A549 (cell line): ENCODE results near the gene LMF1. TPM values are rescaled to one million over a fixed set of nuclear protein-coding genes. Genes with fewer than 3 reads are reported as not detected.

Experiments used
- ATAC-seq, 2 experiments: fragments of 200-7000 bp in 1 of 2; fragments of >200 bp in 1 of 2; cut with Nextera tagmentation in 1 of 2; cut with Tn5 transposase in 1 of 2; 3 replicates each; pipeline versions ENCODE4 v1.8.0 to v1.9.1; 2018 to 2020; ENCODE audit warnings: mild to moderate bottlenecking in 1 of 2, moderate library complexity in 1 of 2
- CTCF ChIA-PET: fragments of 300-600 bp; sonication (Branson Sonifier 250); formaldehyde crosslinking; extraction: SDS; loops from one replicate; lab custom pipeline; 2021; ENCODE audit warnings: antibody characterized with exemption, inconsistent platforms; lab: Yijun Ruan, JAX
- POLR2A ChIA-PET: fragments of 350-600 bp; formaldehyde crosslinking; extraction: SDS; loops from one replicate; lab custom pipeline; 2021; ENCODE audit warnings: antibody characterized with exemption, inconsistent platforms; lab: Yijun Ruan, JAX
- DNase-seq, 2 experiments: peaks; one replicate each; pipeline versions ENCODE4 v3.0.0 to v3.0.0-alpha.2; 2011 to 2016; ENCODE audit warnings: low read depth in 1 of 2, low spot score in 1 of 2
- FAIRE-seq: peaks from 2 replicates; lab custom pipeline; 2011; peaks lifted over from hg19 to GRCh38; lab: Jason Lieb, UNC
- H3K27ac ChIP-seq, 2 experiments: fragments of >200 bp; sonication (Bioruptor Twin); formaldehyde crosslinking; 3 replicates each; pipeline ENCODE4 v1.5.1; 2016 to 2017
- H3K4me1 ChIP-seq: fragments of >200 bp; sonication (Bioruptor Twin); formaldehyde crosslinking; 3 replicates; pipeline ENCODE4 v1.6.1; 2016
- H3K4me2 ChIP-seq: fragments of >200 bp; sonication (Bioruptor Twin); formaldehyde crosslinking; 3 replicates; pipeline ENCODE4 v1.6.1; 2016
- H3K4me3 ChIP-seq: fragments of >200 bp; sonication (Bioruptor Twin); formaldehyde crosslinking; 3 replicates; pipeline ENCODE4 v1.5.1; 2016
- H3K9me3 ChIP-seq: fragments of >200 bp; sonication (Bioruptor Twin); formaldehyde crosslinking; 3 replicates; pipeline ENCODE4 v1.6.1; 2016
- CBX2 ChIP-seq: fragments of 200-600 bp; sonication (generic); IDR thresholded peaks from 2 replicates; pipeline ENCODE4 v1.6.1; 2016; ENCODE audit warnings: low read depth, mild to moderate bottlenecking, borderline replicate concordance
- CBX8 ChIP-seq: fragments of 200-600 bp; sonication (generic); IDR thresholded peaks from 2 replicates; pipeline ENCODE4 v1.6.1; 2016
- EHF ChIP-seq: fragments of 250-450 bp; sonication (Bioruptor Pico); IDR thresholded peaks from 2 replicates; pipeline ENCODE4 v1.5.0; 2020; ENCODE audit warnings: mild to moderate bottlenecking
- ELK1 ChIP-seq: fragments of 150-350 bp; IDR thresholded peaks from 2 replicates; pipeline ENCODE4 v1.6.1; 2014; ENCODE audit warnings: low read depth, mild to moderate bottlenecking, low read length
- EP300 ChIP-seq, 2 experiments: fragments of >200 bp; sonication (Bioruptor Twin); formaldehyde crosslinking; IDR thresholded peaks; 2 replicates in 1 of 2; 3 replicates in 1 of 2; pipeline ENCODE4 v1.6.1; 2016 to 2017
- FOXS1 ChIP-seq: fragments of 250-450 bp; sonication (Bioruptor Pico); IDR thresholded peaks from 2 replicates; pipeline ENCODE4 v1.5.0; 2020; ENCODE audit warnings: mild to moderate bottlenecking, moderate library complexity
- GATA3 ChIP-seq: IDR thresholded peaks from 2 replicates; pipeline ENCODE4 v1.6.1; 2012; ENCODE audit warnings: borderline replicate concordance
- HDAC2 ChIP-seq: fragments of 200-600 bp; sonication (generic); IDR thresholded peaks from 2 replicates; pipeline ENCODE4 v1.6.1; 2016
- JUN ChIP-seq, 2 experiments: fragments of >200 bp; sonication (Bioruptor Twin); formaldehyde crosslinking; IDR thresholded peaks; 2 replicates in 1 of 2; 3 replicates in 1 of 2; pipeline ENCODE4 v1.6.1; 2016 to 2017
- MAFK ChIP-seq: fragments of 450-650 bp; IDR thresholded peaks from 2 replicates; pipeline ENCODE4 v1.6.1; 2014; ENCODE audit not compliant: partially characterized antibody
- MAZ ChIP-seq: fragments of 150-350 bp; IDR thresholded peaks from 2 replicates; pipeline ENCODE4 v1.6.1; 2014; ENCODE audit warnings: antibody characterized with exemption, low read depth, low read length, borderline replicate concordance
- NR3C1 ChIP-seq: fragments of >200 bp; sonication (Bioruptor Twin); formaldehyde crosslinking; IDR thresholded peaks from 3 replicates; pipeline ENCODE4 v1.6.1; 2017
- RAD21 ChIP-seq, 2 experiments: fragments of >200 bp in 1 of 2; sonication (Bioruptor Twin) in 1 of 2; formaldehyde crosslinking in 1 of 2; IDR thresholded peaks in 1 of 2; conservative IDR thresholded peaks in 1 of 2; 2 replicates in 1 of 2; 3 replicates in 1 of 2; pipeline ENCODE4 v1.6.1; 2012 to 2018; ENCODE audit warnings: inconsistent platforms in 1 of 2
- RCOR1 ChIP-seq: fragments of 150-350 bp; IDR thresholded peaks from 2 replicates; pipeline ENCODE4 v1.6.1; 2014; ENCODE audit warnings: antibody characterized with exemption, low read length, low read depth
- REST ChIP-seq: fragments of 200-600 bp; sonication (generic); IDR thresholded peaks from 2 replicates; pipeline ENCODE4 v1.6.1; 2016; ENCODE audit warnings: antibody characterized with exemption, mild to moderate bottlenecking, moderate library complexity
- RFX5 ChIP-seq: fragments of 450-650 bp; IDR thresholded peaks from 2 replicates; pipeline ENCODE4 v1.7.1; 2014; ENCODE audit warnings: antibody characterized with exemption, mild to moderate bottlenecking, moderate library complexity
- SMC3 ChIP-seq: fragments of >200 bp; sonication (Bioruptor Twin); formaldehyde crosslinking; IDR thresholded peaks from 3 replicates; pipeline ENCODE4 v1.6.1; 2018; ENCODE audit warnings: inconsistent platforms
- SREBF2 ChIP-seq: fragments of 450-650 bp; IDR thresholded peaks from 2 replicates; pipeline ENCODE4 v1.6.1; 2014; ENCODE audit warnings: mild to moderate bottlenecking, moderate library complexity
- TFCP2L1 ChIP-seq: fragments of 250-450 bp; sonication (Bioruptor Pico); IDR thresholded peaks from 2 replicates; pipeline ENCODE4 v1.5.0; 2021; ENCODE audit warnings: mild to moderate bottlenecking
- TP53 ChIP-seq: fragments of 250-450 bp; sonication (Bioruptor Pico); IDR thresholded peaks from 2 replicates; pipeline ENCODE4 v1.5.0; 2021; ENCODE audit warnings: mild to moderate bottlenecking, moderate library complexity
- ZC3H11A ChIP-seq: fragments of 450-650 bp; IDR thresholded peaks from 2 replicates; pipeline ENCODE4 v1.6.1; 2014; ENCODE audit warnings: antibody characterized with exemption, mild to moderate bottlenecking
- ZFP36 ChIP-seq: fragments of 450-650 bp; IDR thresholded peaks from 2 replicates; pipeline ENCODE4 v1.6.1; 2014; ENCODE audit warnings: borderline replicate concordance; ENCODE audit not compliant: partially characterized antibody
- ZSCAN20 ChIP-seq: fragments of 250-450 bp; sonication (Bioruptor Pico); IDR thresholded peaks from 2 replicates; pipeline ENCODE4 v1.8.0; 2022; ENCODE audit warnings: mild to moderate bottlenecking, moderate library complexity
- WGBS: methylation state at CpG from one replicate; pipeline ENCODE4 v1.1.6; 2017; ENCODE audit errors: missing lambda C conversion rate; 5-methylcytosine and 5-hydroxymethylcytosine counted together
- polyA plus RNA-seq, 4 experiments: library from polyadenylated mRNA; depleted of rRNA in 3 of 4; stranded (reverse); fragments of >200 nt; fragmentation: RNase III in 1 of 4; extraction: RNeasy Plus Mini Kit Qiagen cat#74134 plus additional on column Dnase treatment in 1 of 4; gene quantifications; 2 replicates in 3 of 4; 3 replicates in 1 of 4; pipeline ENCODE4 v1.2.3, GENCODE V29; 2011 to 2017
- TF ChIP-seq, protein P1 (sequence below): fragments of >200 bp; sonication (Bioruptor Twin); formaldehyde crosslinking; IDR thresholded peaks from 2 replicates; pipeline ENCODE4 v1.6.1; 2016

LMF1 gene
- polyA plus RNA-seq, 2 of the 4 experiments (the other 2 are of a cell fraction), result 8.8 to 10.9 TPM

DNA sequence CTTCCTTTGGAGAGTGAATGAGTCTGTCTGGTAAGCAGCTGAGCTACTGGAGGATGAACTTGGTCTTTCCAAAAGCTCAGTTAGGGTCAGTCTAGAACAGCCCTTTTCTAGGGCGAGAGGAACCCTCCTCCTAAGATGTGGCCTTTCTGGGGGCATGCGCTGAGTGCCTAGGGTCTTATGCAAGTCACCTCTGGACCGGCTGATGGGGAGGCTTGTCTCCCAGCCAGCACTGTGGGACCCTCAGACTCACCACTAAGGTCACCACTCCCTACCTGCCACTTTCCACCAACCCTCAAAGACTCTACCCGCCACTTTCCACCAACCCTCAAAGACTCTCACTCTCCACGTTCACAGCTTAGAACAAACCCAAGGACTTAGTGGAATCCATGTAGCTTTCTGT, 26.8 kb downstream of the LMF1 start (continued):
- no peak for TF ChIP-seq EP300 (IDR thresholded peaks at IDR 0.05)
- no peak for TF ChIP-seq JUN (IDR thresholded peaks at IDR 0.05)
- TF ChIP-seq TP53, result no peak

GRCh38 chr16:942436-943060, 28.2 kb downstream of the LMF1 start:
- DNase-seq, result no peak
- Histone ChIP-seq H3K9me3 (no peaks in the 10 kb centered on the region), H3K4me2 (no peak overlapping the region), H3K27ac (no peak overlapping the region), H3K4me1 (no peaks in the 10 kb centered on the region), H3K4me3 (no peak overlapping the region)
- TF ChIP-seq REST (no peak), RFX5 (no peak), EHF (CRISPR knock-in tag) (no peak), SREBF2 (no peak), ELK1 (no peak), CBX8 (no peak), NR3C1 (no peak), ZSCAN20 (CRISPR knock-in tag) (no peak)
- TF ChIP-seq, protein P1, sequence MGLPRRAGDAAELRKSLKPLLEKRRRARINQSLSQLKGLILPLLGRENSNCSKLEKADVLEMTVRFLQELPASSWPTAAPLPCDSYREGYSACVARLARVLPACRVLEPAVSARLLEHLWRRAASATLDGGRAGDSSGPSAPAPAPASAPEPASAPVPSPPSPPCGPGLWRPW, result no peak
- no peak for FAIRE-seq
- whole genome bisulfite sequencing, result 65% methylated on average over 4 of the region's 4 CpGs
- no peak for ATAC-seq
- CTCF ChIA-PET, result no interaction called here
- POLR2A ChIA-PET, result no interaction called here

DNA sequence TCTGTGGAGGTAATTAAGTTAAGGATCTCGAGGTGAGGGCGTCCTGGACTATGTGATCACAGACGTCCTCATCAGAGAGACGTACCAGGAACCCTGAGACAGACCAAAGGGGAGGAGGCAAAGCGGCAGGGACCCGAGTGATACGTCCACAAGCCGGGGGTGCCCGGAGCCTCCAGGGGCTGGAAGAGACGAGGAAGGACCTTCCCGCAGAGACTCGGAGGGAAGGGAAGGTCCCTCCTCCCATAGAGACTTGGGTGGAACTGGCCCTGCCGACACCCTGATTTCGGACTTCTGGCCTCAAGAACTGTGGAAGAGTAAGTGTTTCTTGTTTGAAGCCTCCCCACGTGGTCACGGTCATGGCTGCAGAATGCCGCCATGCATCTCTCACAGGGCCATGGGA, 30.8 kb downstream of the LMF1 start:
- Histone ChIP-seq H3K27ac (no peak overlapping the region), H3K4me2 (no peak overlapping the region), H3K4me1 (no peaks in the 10 kb centered on the region), H3K9me3 (no peaks in the 10 kb centered on the region), H3K4me3 (no peak overlapping the region)
- no peak for FAIRE-seq
- no peak for TF ChIP-seq MAFK
- no peak for TF ChIP-seq ZFP36
- CTCF ChIA-PET, result no interaction called here
- DNase-seq, result no peak
- no peak for ATAC-seq
- 79% methylated on average over 17 of the region's 17 CpGs for WGBS
- POLR2A ChIA-PET, result no interaction called here

- POLR2A ChIA-PET, result no interaction called here
Observed at GRCh38 chr16:939311-939710, 31.5 kb downstream of the LMF1 start.

More at GRCh38 chr16:939311-939710, 31.5 kb downstream of the LMF1 start:
- DNase-seq (no peak), FAIRE-seq (no peak), ATAC-seq (no peak)
- no peak for TF ChIP-seq GATA3
- no peak for TF ChIP-seq ZC3H11A
- no peak for TF ChIP-seq FOXS1 (CRISPR knock-in tag)
- no peak for TF ChIP-seq RAD21 (conservative IDR thresholded peaks at IDR 0.05 in 1 of 2, IDR thresholded peaks at IDR 0.05 in 1 of 2)
- TF ChIP-seq EP300 (IDR thresholded peaks at IDR 0.05), result no peak
- no peak for TF ChIP-seq TFCP2L1 (CRISPR knock-in tag)
- TF ChIP-seq RCOR1, result no peak
- TF ChIP-seq MAZ, result no peak
- no peak for TF ChIP-seq SMC3
- TF ChIP-seq CBX2, result no peak
- TF ChIP-seq HDAC2, result no peak
- H3K27ac ChIP-seq, result no peak overlapping the region
- H3K4me1 ChIP-seq, result no peaks in the 10 kb centered on the region
- CTCF ChIA-PET, result no interaction called here
- H3K9me3 ChIP-seq, result no peaks in the 10 kb centered on the region
- H3K4me3 ChIP-seq, result no peak overlapping the region
- 89% methylated on average over 27 of the region's 27 CpGs for WGBS
- no peak overlapping the region for H3K4me2 ChIP-seq
